Hepatocyte (in vitro differentiated cells): Measurements from ENCODE around the gene RTTN.

ENCODE experiments used
- CTCF ChIP-seq: fragments of 200-600 bp; sonication (generic); IDR thresholded peaks from 2 replicates; pipeline ENCODE4 v1.5.1; 2016; ENCODE audit warnings: antibody characterized with exemption, mild to moderate bottlenecking; ENCODE audit not compliant: poor library complexity
- EZH2phosphoT487 ChIP-seq: fragments of 200-600 bp; sonication (generic); IDR thresholded peaks from one replicate; pipeline ENCODE4 v1.6.1; 2018; ENCODE audit warnings: antibody characterized with exemption, mild to moderate bottlenecking, low read depth, moderate library complexity; ENCODE audit not compliant: unreplicated experiment, severe bottlenecking

GRCh38 chr18:69985239-69985638, 220.2 kb downstream of the RTTN start:
- no peak for TF ChIP-seq CTCF
- TF ChIP-seq EZH2phosphoT487: no peak
